ENCODE results near the gene LRRC2. TPM values are rescaled to one million over a fixed set of nuclear protein-coding genes. Genes with fewer than 3 reads are reported as not detected.

Gene LRRC2, protein sequence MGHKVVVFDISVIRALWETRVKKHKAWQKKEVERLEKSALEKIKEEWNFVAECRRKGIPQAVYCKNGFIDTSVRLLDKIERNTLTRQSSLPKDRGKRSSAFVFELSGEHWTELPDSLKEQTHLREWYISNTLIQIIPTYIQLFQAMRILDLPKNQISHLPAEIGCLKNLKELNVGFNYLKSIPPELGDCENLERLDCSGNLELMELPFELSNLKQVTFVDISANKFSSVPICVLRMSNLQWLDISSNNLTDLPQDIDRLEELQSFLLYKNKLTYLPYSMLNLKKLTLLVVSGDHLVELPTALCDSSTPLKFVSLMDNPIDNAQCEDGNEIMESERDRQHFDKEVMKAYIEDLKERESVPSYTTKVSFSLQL
- 2.2 and 5.2 TPM in 2 replicates for total RNA-seq

DNA sequence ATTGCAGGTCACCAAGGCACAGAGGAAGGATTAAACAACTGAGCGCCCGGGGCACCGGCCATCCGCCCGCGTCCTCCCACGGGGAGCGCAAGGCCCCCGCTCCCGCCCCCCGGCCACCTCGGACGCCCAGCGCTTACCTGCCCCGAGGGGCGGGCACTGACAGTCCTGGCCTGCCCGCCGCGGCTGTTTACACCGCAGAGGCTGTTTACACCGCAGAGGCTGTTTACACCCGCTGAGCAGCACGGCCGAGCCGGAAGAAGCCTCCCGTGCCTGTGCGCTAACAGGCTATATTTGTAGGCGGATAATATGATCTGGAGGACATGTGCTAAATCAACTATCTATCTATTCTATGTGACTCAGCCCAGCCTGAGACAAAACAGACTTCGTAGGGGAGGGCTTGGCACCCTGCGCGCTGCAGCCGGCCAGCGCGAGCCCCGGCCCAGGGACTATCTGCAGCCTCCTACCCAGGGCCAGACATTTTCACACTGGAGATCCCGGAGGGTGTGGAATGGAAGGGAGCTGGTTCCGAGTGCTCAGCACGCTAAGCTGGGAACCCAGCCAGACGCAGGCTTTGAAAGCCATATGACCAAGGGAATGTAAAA is at the start of gene LRRC2:
TSS of gene LRRC2 (minus strand) at position 263 of the 602 bp plus-strand sequence. CDS start 14,711 bp downstream, outside the sequence.
- TF ChIP-seq, protein P1, sequence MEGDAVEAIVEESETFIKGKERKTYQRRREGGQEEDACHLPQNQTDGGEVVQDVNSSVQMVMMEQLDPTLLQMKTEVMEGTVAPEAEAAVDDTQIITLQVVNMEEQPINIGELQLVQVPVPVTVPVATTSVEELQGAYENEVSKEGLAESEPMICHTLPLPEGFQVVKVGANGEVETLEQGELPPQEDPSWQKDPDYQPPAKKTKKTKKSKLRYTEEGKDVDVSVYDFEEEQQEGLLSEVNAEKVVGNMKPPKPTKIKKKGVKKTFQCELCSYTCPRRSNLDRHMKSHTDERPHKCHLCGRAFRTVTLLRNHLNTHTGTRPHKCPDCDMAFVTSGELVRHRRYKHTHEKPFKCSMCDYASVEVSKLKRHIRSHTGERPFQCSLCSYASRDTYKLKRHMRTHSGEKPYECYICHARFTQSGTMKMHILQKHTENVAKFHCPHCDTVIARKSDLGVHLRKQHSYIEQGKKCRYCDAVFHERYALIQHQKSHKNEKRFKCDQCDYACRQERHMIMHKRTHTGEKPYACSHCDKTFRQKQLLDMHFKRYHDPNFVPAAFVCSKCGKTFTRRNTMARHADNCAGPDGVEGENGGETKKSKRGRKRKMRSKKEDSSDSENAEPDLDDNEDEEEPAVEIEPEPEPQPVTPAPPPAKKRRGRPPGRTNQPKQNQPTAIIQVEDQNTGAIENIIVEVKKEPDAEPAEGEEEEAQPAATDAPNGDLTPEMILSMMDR (IDR thresholded peaks at IDR 0.05; ENCODE audit: insufficient read depth, low read depth, low read length): no peak
- H3K4me3 ChIP-seq (ENCODE audit: low read depth, low read length): peak within 1 kb of the TSS; percentile 42
- peak; percentile 63 for DNase-seq (ENCODE audit: low read depth)

DNA sequence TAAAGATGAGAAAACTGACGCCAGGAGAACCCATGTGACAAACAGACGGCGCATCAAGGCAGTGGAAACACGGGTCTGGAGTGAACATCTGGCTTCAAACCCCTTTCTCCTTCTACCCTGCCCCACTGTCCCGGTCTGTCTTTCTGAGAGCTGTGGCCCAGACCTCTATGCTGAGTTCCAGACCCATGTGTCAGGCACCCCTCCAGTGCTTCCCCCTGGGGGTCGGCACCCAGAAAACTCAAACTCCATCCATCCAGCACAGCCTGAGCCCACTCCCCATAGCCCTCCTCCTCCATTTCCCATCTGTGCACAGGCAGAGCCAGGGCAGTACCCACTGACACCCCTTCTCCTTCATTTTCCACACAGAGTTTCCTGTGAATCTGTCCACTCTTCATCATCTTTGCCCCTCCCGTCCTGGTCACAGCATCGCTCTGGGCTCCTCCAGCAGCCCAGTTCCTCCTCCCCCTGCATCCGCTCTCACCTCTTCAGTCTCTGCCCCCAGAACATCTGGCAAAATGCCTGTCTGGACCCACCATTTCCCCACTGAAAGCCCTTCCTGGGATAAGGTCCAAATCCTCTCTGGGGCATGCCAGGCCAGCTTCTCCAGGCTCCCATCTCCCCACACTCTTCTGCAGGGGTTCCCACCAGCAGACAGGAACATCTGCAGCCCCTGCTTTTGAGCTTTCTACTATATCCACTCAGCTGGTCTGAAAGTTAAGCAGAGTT is 49.1 kb upstream of the LRRC2 start:
- H3K4me3 ChIP-seq (ENCODE audit: low read depth, low read length): no peak overlapping the region
- DNase-seq (ENCODE audit: low read depth): no peak
- TF ChIP-seq, protein P1 (IDR thresholded peaks at IDR 0.05; ENCODE audit: insufficient read depth, low read depth, low read length): no peak

DNA sequence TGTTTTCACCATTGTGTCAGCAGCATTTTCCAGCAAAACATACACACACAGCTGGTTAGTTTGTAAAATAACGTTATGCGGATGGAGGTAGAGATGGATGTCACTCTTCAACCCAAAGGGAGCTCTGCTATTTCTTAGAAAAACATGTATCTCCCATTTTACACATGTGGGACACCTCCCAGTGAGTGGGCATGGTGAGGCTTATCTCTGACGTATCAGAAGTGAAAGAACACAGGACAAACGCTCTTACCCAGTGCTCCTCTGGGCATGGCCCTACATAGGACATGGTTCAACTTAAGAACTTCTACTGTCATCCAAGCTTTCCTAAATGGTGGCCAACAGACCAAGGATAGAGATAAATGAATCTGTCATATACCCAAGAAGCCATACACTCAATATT is 48.3 kb upstream of the LRRC2 start:
- DNase-seq (ENCODE audit: low read depth): no peak
- TF ChIP-seq, protein P1 (IDR thresholded peaks at IDR 0.05; ENCODE audit: insufficient read depth, low read depth, low read length): no peak
- H3K4me3 ChIP-seq (ENCODE audit: low read depth, low read length): no peak overlapping the region

DNA sequence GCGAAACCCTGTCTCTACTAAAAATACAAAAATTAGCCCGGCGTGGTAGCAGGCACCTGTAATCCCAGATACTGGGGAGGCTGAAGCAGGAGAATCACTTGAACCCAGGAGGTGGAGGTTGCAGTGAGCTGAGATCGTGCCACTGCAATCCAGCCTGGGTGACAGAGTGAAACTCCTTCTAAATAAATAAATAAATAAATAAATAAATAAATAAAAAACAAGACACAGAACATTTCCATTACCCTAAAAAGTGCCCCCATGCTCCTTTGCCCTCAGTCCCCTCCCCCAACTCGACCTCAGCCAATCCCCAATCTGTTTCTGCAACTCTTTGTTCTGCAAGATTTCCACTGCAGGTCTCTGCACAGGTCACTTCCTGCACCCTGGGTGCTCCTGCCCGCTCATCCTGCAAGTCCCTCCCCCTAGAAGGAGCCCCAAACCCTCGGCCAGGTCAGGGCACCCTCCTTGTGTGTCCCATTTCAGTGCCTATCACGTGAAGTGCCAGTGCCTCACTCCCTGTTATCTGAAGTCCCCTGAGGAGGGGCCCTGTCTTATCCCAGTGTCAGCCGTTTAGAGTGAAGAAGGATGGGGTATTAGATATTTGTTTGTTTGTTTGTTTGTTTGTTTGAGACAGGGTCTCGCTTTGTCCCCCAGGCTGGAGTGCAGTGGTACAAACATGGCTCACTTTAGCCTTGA is 47.4 kb upstream of the LRRC2 start:
- H3K4me3 ChIP-seq (ENCODE audit: low read depth, low read length): no peak overlapping the region
- TF ChIP-seq, protein P1 (IDR thresholded peaks at IDR 0.05; ENCODE audit: insufficient read depth, low read depth, low read length): no peak
- no peak for DNase-seq (ENCODE audit: low read depth)

DNA sequence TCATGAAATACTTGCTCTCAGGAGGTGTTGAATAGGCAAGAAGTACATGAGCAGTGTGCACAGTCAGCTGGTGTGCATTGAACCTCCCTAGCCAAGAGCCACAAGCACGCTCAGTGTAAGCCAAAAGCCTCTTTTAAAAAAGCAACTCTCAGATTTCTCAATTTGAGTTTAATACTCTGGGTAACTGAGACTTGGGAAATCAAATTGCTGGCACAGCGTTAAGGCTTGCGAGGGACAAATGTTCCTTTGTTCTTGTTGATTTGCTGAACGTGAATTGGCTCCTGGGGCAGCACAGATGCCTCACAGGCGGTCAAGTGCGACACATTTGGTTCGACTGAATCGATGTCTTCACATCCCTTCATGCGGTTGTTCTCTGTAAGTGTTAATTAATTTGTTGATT is 46.2 kb upstream of the LRRC2 start, which contains the start of gene FAM240A:
TSS of gene FAM240A (plus strand) at position 202 of the 400 bp plus-strand sequence. CDS start at position 361, 159 bp downstream.
- no peak within 1 kb of the TSS for H3K4me3 ChIP-seq (ENCODE audit: low read depth, low read length)
- TF ChIP-seq, protein P1 (IDR thresholded peaks at IDR 0.05; ENCODE audit: insufficient read depth, low read depth, low read length): no peak
- DNase-seq (ENCODE audit: low read depth): no peak

Data from fibroblast of villous mesenchyme (primary cell).